GM19468 (cell line): Measurements from ENCODE around the gene DNAJB11.
"Not testable (repeated sequence)": the region's sequence is repeated elsewhere in the genome, so short reads cannot be mapped to it uniquely, and the experiment has no call there.

Experiments
- ATAC-seq: cut with Tn5 transposase; IDR thresholded peaks from one replicate; pipeline ENCODE4 v1.9.1; 2021; ENCODE audit warnings: mild to moderate bottlenecking, moderate library complexity, moderate number of reproducible peaks; ENCODE audit not compliant: unreplicated experiment; ENCODE audit errors: extremely low read depth

The DNAJB11 gene

GRCh38 chr3:186570096-186570940 lies at the start of gene DNAJB11:
Gene DNAJB11 (plus strand): TSS chr3:186570720. CDS start chr3:186570898, 178 bp downstream.
- peak; percentile 79 for ATAC-seq

- peak; percentile 59 for ATAC-seq
These were observed 49.3 kb upstream of the DNAJB11 start for GRCh38 chr3:186520957-186521842.

GRCh38 chr3:186523022-186523421 lies 47.5 kb upstream of the DNAJB11 start:
- no peak for ATAC-seq

- ATAC-seq: no peak
These were observed 47.1 kb upstream of the DNAJB11 start for GRCh38 chr3:186523434-186523833.

- ATAC-seq: no peak
These were observed 45.9 kb upstream of the DNAJB11 start for GRCh38 chr3:186524616-186525015.

GRCh38 chr3:186525369-186526255 lies 44.9 kb upstream of the DNAJB11 start:
- no peak for ATAC-seq

- ATAC-seq: no peak
These were observed 44.3 kb upstream of the DNAJB11 start for GRCh38 chr3:186526256-186526606.

GRCh38 chr3:186529201-186529999 lies 41.1 kb upstream of the DNAJB11 start:
- ATAC-seq: no peak

- no peak for ATAC-seq
These were observed 40.1 kb upstream of the DNAJB11 start for GRCh38 chr3:186530415-186530814.

- ATAC-seq: not testable (repeated sequence)
These were observed 38.8 kb upstream of the DNAJB11 start for GRCh38 chr3:186531694-186532093.

- peak; percentile 42 for ATAC-seq
These were observed 37.9 kb upstream of the DNAJB11 start for GRCh38 chr3:186532598-186533072.

- peak; percentile 72 for ATAC-seq
These were observed 36.3 kb upstream of the DNAJB11 start for GRCh38 chr3:186534113-186534669.

- ATAC-seq: no peak
These were observed 33.4 kb upstream of the DNAJB11 start for GRCh38 chr3:186536883-186537844.

- ATAC-seq: no peak
These were observed 31.7 kb upstream of the DNAJB11 start for GRCh38 chr3:186538779-186539178.

GRCh38 chr3:186540221-186540834 lies 30.2 kb upstream of the DNAJB11 start:
- peak; percentile 58 for ATAC-seq

- ATAC-seq: no peak
These were observed 29.7 kb upstream of the DNAJB11 start for GRCh38 chr3:186540835-186541226.

- no peak for ATAC-seq
These were observed 26.2 kb upstream of the DNAJB11 start, which contains the start of gene CRYGS for GRCh38 chr3:186544281-186544680. Gene CRYGS (minus strand): TSS chr3:186544380. CDS start chr3:186544326, 54 bp downstream.
